Activated CD8-positive, alpha-beta T cell treated with anti-CD3 and anti-CD28 coated beads, Interleukin-2, amount 10 ng/mL, durations not matched to agents 7 days and 5 days (primary cell): ENCODE results near the gene DYRK1A. TPM values are rescaled to one million over a fixed set of nuclear protein-coding genes. Genes with fewer than 3 reads are reported as not detected.

Experiments
- ATAC-seq: fragments of 150-1000 bp; cut with Tn5 transposase; one replicate; pipeline ENCODE4 v1.10.0; 2021; ENCODE audit warnings: moderate library complexity
- CTCF ChIA-PET: fragments of 350-600 bp; sonication (Branson Sonifier 250); formaldehyde crosslinking; loops from one replicate; lab custom pipeline; 2021; ENCODE audit warnings: antibody characterized with exemption; lab: Charles Lee
- POLR2A ChIA-PET: fragments of 350-600 bp; sonication (Branson Sonifier 250); formaldehyde crosslinking; loops from one replicate; lab custom pipeline; 2021; ENCODE audit warnings: antibody characterized with exemption; lab: Charles Lee
- DNase-seq: peaks from one replicate; pipeline ENCODE4 v3.0.0-alpha.2; 2020
- H3K27ac Mint-ChIP-seq: one replicate; pipeline ENCODE4 v1.8.0; 2021; ENCODE audit warnings: mild to moderate bottlenecking, mixed read lengths
- H3K27me3 Mint-ChIP-seq: one replicate; pipeline ENCODE4 v1.8.0; 2021; ENCODE audit warnings: low read depth, mixed read lengths
- H3K36me3 Mint-ChIP-seq: one replicate; pipeline ENCODE4 v1.8.0; 2021; ENCODE audit warnings: low read depth, mixed read lengths
- H3K4me1 Mint-ChIP-seq: one replicate; pipeline ENCODE4 v1.8.0; 2021; ENCODE audit warnings: low read depth, mixed read lengths
- H3K4me3 Mint-ChIP-seq: one replicate; pipeline ENCODE4 v1.8.0; 2021; ENCODE audit warnings: mild to moderate bottlenecking, mixed read lengths
- H3K9me3 Mint-ChIP-seq: one replicate; pipeline ENCODE4 v1.8.0; 2022; ENCODE audit warnings: mixed read lengths; ENCODE audit not compliant: insufficient read depth
- total RNA-seq, 2 experiments: library from RNA; stranded (reverse); gene quantifications; one replicate each; pipeline ENCODE4 v1.2.3, GENCODE V29; 2021

The DYRK1A gene
- total RNA-seq, 2 experiments from 2014 or later, result 83.2 to 86.1 TPM

DNA sequence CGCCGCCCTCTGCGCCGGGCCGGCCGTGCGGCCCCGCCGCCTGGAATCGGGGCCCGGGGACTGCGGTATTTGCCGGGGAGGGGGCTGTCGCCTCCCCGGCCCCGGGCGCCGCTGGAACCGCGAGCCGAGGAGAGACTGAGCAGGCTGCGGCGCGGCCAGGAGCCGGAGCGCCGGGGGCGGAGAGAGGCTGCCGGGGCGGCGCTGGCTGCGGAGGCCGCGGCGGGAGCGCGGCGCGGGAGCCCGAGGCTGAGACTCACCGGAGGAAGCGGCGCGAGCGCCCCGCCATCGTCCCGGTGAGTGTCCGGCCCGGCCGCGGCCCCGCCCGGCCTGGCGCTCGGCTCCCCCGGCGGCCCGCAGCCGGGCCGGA, 746 bp downstream of the DYRK1A start:
- no peaks in the 10 kb centered on the region for H3K27me3 Mint-ChIP-seq
- ATAC-seq (no peak), DNase-seq (no peak)
- no peak overlapping the region for H3K27ac Mint-ChIP-seq
- ChIA-PET POLR2A (interaction anchor here (1.0 to 4.9 kb wide), 3 partner anchors 101 to 196 kb away, joined by 6 to 39 read pairs (median 7); partner anchors contain the start of gene VPS26C), CTCF (interaction anchor here (1.2 kb wide), 1 partner anchor 96 kb away, joined by 4 read pairs; no protein-coding TSS in a partner anchor)
- H3K4me3 Mint-ChIP-seq, result no peak overlapping the region
- H3K9me3 Mint-ChIP-seq, result no peaks in the 10 kb centered on the region
- peaks cover 20% of the 10 kb centered on the region for H3K36me3 Mint-ChIP-seq
- peaks cover 49% of the 10 kb centered on the region for H3K4me1 Mint-ChIP-seq

GRCh38 chr21:37367703-37368540, 1.3 kb downstream of the DYRK1A start:
- ATAC-seq (peak; percentile 7), DNase-seq (peak; percentile 58)
- Mint-ChIP-seq H3K4me3 (peak overlapping the region; percentile 90), H3K9me3 (no peaks in the 10 kb centered on the region), H3K36me3 (peaks cover 24% of the 10 kb centered on the region), H3K27ac (peak overlapping the region; percentile 86), H3K4me1 (peaks cover 54% of the 10 kb centered on the region), H3K27me3 (no peaks in the 10 kb centered on the region)
- ChIA-PET CTCF (interaction anchor here (0.7 to 1.7 kb wide), 4 partner anchors 96 to 147 kb away, joined by 3 to 4 read pairs (median 4); no protein-coding TSS in a partner anchor), POLR2A (interaction anchor here (0.6 to 4.9 kb wide), 8 partner anchors 31 to 1280 kb away, joined by 3 to 39 read pairs (median 4); partner anchors contain the start of gene VPS26C)

DNA sequence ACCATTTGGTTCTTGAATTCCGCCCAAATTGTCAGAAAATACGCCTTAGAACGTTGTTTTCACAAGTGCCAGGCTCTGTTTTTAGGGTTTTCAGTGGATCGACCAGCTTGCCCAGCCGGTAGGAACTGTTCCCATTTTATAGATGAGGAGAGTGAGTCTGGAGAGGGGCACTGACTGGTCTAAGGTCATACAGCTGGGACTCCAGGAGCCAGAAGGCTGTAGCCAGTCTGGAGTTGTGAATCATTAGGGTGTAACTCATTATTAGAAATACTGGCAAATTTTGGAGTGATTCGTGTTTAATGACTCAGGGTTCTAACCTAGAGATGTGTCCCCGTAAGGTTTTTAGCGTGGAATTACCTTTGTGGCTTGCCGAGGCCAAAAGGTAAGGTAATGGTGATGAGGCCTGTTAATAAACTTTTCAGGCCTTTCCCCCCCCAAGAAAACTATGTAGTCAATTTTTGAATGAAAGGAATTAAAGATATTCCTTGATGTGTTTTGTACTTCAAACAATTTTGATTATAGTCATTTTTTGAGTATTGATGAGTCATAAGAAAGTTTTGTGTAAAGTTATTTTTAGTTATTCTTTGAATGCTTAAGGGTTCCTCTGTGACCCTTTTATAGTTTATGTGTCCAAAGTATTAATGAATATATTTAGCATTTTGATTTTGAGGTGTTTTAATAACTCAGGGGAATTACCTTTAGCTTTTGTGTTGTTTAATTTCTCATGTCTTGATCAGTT, 2.1 kb downstream of the DYRK1A start:
- Mint-ChIP-seq H3K27ac (peak overlapping the region; percentile 77), H3K36me3 (peaks cover 28% of the 10 kb centered on the region), H3K27me3 (no peaks in the 10 kb centered on the region), H3K4me3 (peak overlapping the region; percentile 90), H3K9me3 (no peaks in the 10 kb centered on the region), H3K4me1 (peaks cover 62% of the 10 kb centered on the region)
- ATAC-seq (no peak), DNase-seq (no peak)
- POLR2A ChIA-PET, result interaction anchor here (0.6 to 4.9 kb wide), 9 partner anchors 30 to 1281 kb away, joined by 3 to 39 read pairs (median 4); partner anchors contain the start of gene VPS26C
- CTCF ChIA-PET, result interaction anchor here (0.7 to 1.7 kb wide), 8 partner anchors 17 to 148 kb away, joined by 3 to 7 read pairs (median 4); no protein-coding TSS in a partner anchor

DNA sequence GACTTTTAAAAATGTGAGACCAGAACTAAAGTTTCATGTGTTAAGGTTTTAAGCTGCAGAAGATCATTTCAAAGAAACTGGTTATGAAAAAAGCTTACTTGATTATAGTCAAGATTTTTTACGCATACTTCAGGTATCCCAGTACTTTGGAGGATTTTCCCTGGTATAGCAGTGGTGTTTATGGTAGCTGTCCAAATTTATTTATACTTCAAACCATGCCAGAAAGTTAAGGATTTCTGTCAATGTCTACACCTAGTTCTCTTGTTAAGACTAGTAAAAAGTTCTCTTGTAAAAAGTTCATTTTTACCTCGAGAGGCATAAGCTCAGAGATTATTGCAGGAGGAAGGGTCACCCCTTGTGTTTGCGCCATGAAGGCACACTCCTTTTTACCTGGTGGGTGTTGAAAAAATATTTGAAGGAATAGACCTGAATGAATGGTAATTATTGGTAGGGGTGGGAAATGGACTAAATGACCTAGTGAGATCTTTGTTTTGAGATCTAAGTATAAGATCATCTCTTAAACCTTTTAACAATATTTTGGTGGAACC, 2.8 kb downstream of the DYRK1A start:
- ATAC-seq (no peak), DNase-seq (no peak)
- Mint-ChIP-seq H3K27ac (peak overlapping the region; percentile 77), H3K9me3 (no peaks in the 10 kb centered on the region), H3K36me3 (peaks cover 31% of the 10 kb centered on the region), H3K4me1 (peaks cover 62% of the 10 kb centered on the region), H3K27me3 (no peaks in the 10 kb centered on the region), H3K4me3 (peak overlapping the region; percentile 90)
- ChIA-PET CTCF (interaction anchor here (0.8 to 2.0 kb wide), 7 partner anchors 17 to 195 kb away, joined by 3 to 7 read pairs (median 4); no protein-coding TSS in a partner anchor), POLR2A (interaction anchor here (0.9 to 4.9 kb wide), 5 partner anchors 10 to 194 kb away, joined by 3 to 39 read pairs (median 6); partner anchors contain the start of gene VPS26C)

DNA sequence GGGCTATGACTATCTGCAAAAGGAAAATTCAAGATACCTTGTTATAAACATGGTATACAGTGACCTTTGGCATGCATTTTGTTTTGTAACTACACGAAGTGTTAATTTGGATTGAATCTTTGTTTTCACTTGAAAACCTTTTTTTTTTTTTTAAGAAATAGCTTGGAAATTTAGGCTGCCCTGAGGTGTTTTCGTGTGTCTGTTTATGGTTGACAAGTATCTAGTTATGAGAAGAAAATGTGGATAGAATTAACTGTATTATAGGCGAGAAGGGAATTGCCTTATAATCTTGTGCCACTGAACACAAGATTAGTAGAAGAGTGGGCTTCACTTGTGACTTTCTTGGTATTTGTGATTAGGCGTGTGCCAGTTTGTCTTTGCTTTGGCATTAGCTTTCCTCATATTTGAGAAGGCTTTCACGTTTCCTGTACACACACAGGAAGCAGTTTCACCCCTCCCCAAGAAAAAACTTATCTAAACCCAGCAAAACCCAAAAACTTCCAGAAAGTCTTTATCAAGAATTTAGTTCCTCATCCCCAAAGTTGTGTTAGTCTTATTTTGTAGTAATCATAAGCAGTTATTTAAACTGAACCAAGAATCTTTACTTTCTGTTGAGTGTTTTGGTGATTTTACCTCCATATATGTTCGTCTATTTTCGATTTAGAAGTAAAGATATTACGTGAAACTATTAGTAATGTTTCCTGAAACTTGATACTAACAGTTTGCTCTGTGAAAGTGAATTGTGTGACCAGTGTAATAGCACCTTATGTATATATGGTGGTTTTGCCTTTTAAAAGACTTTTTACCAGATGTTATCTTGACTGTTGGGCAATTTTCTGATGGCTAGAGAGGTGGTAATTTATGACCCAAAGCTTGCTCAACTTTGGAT, 3.8 kb downstream of the DYRK1A start:
- peaks cover 62% of the 10 kb centered on the region for H3K4me1 Mint-ChIP-seq
- DNase-seq, result no peak
- ATAC-seq, result no peak
- peaks cover 30% of the 10 kb centered on the region for H3K36me3 Mint-ChIP-seq
- peak overlapping the region; percentile 90 for H3K4me3 Mint-ChIP-seq
- H3K27me3 Mint-ChIP-seq, result no peaks in the 10 kb centered on the region
- H3K9me3 Mint-ChIP-seq, result no peaks in the 10 kb centered on the region
- peak overlapping the region; percentile 77 for H3K27ac Mint-ChIP-seq
- ChIA-PET CTCF (interaction anchor here (1.1 to 2.0 kb wide), 7 partner anchors 11 to 194 kb away, joined by 3 to 8 read pairs (median 4); partner anchors contain the start of gene VPS26C), POLR2A (interaction anchor here (0.6 to 4.9 kb wide), 5 partner anchors 9 to 145 kb away, joined by 3 to 39 read pairs (median 4); partner anchors contain the start of gene VPS26C)

DNA sequence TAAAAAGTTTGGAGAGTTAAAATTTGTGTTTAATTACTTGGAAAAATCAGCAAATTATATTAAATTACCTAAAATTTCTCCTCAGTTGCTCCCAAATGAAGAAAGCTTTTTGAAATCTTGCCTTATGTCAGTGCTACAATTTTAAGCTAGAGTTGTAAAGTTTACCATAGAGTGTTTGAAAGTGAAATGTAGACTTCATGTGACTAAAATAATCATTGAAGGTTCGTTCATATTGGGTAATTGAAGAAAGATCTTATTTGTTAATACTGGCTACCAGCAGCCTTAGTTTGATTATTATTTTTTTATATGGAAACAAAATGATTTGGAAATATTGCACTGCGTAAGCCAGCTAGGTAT, 4.4 kb downstream of the DYRK1A start:
- no peak for DNase-seq
- H3K4me3 Mint-ChIP-seq, result peak overlapping the region; percentile 90
- H3K27ac Mint-ChIP-seq, result peak overlapping the region; percentile 77
- CTCF ChIA-PET, result interaction anchor here (1.0 to 2.0 kb wide), 8 partner anchors 10 to 204 kb away, joined by 3 to 8 read pairs (median 3); partner anchors contain the start of gene VPS26C
- POLR2A ChIA-PET, result interaction anchor here (0.6 to 4.9 kb wide), 4 partner anchors 104 to 145 kb away, joined by 3 to 39 read pairs (median 13); partner anchors contain the start of gene VPS26C
- ATAC-seq, result no peak
- no peaks in the 10 kb centered on the region for H3K9me3 Mint-ChIP-seq
- H3K27me3 Mint-ChIP-seq, result no peaks in the 10 kb centered on the region
- peaks cover 31% of the 10 kb centered on the region for H3K36me3 Mint-ChIP-seq
- peaks cover 65% of the 10 kb centered on the region for H3K4me1 Mint-ChIP-seq

DNA sequence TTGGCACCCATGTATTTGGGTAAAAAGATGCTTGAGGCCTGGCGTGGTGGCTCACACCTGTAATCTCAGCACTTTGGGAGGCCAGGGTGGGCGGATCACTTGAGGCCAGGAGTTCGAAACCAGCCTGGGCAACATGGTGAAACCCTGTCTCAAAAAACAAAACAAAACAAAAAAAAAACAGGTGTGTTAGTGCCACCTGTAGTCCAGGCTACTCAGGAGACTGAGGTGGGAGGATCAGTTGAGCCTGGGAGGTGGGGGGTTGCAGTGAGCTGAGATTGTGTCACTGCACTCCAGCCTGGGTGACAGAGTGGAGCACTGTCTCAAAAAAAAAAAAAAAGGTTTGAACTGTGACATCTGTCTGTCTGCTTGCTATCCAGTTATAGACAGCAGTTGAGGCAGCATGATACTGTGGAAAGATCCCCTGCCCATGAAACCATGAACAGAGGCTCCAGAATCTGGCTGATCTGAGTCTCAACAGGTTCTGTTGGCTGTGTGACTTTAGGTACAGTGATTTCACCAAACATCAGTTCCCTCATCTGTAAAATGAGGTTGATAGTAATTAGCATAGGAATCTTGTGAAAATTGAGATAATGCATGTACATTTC, 5.7 kb downstream of the DYRK1A start:
- CTCF ChIA-PET, result interaction anchor here (1.0 to 2.0 kb wide), 5 partner anchors 9 to 206 kb away, joined by 3 to 8 read pairs (median 3); no protein-coding TSS in a partner anchor
- no peak overlapping the region for H3K4me3 Mint-ChIP-seq
- POLR2A ChIA-PET, result interaction anchor here (0.9 to 4.9 kb wide), 3 partner anchors 36 to 115 kb away, joined by 3 to 39 read pairs (median 22); partner anchors contain the start of gene VPS26C
- peaks cover 36% of the 10 kb centered on the region for H3K36me3 Mint-ChIP-seq
- no peak for DNase-seq
- peak overlapping the region; percentile 13 for H3K27ac Mint-ChIP-seq
- H3K27me3 Mint-ChIP-seq, result no peaks in the 10 kb centered on the region
- H3K4me1 Mint-ChIP-seq, result peaks cover 72% of the 10 kb centered on the region
- no peak for ATAC-seq
- no peaks in the 10 kb centered on the region for H3K9me3 Mint-ChIP-seq

DNA sequence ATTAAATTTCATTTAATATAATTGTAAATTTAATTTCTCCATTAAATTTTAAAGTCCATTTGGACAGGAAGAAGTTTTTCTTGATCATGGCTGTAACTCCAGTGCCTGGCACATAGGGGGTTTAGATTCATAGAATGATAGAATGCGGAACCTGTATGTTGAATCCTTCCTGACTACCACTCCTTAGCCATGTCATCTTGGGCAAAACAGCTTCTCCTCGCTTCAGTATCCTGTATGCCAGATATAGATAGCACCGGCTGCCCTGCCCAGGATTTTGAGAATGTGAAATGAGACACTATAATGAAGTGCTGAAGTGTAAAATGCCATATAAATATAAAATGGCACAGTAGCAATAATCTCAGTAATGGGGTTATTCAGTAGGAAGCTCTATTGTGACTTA, 6.4 kb downstream of the DYRK1A start:
- Mint-ChIP-seq H3K36me3 (peaks cover 39% of the 10 kb centered on the region), H3K27ac (no peak overlapping the region), H3K9me3 (no peaks in the 10 kb centered on the region), H3K27me3 (no peaks in the 10 kb centered on the region), H3K4me1 (peaks cover 79% of the 10 kb centered on the region), H3K4me3 (no peak overlapping the region)
- DNase-seq (no peak), ATAC-seq (no peak)
- ChIA-PET POLR2A (interaction anchor here (0.6 to 1.0 kb wide), 4 partner anchors 35 to 152 kb away, joined by 3 to 4 read pairs (median 3); no protein-coding TSS in a partner anchor), CTCF (interaction anchor here (1.2 kb wide), 1 partner anchor 90 kb away, joined by 3 read pairs; no protein-coding TSS in a partner anchor)

DNA sequence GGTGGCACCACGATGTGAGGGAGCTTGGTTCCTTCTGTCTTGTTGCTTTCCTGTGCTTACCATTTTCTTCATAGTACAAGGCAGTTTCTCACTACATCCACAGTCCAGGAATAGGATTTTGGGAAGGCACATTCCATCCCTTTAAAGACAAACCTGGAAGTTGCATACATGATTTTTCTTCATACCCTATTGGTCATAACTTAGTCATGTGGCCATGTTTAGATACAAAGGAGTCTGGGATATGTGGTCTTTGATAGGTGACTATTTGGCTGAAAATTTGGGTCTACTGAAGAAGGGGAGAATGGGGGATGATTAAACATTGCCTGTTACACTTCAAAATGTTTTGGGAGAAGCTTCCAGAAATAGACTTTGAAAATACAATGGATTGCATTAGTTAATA, 7.0 kb downstream of the DYRK1A start:
- ChIA-PET POLR2A (interaction anchor here (0.6 to 1.3 kb wide), 4 partner anchors 35 to 153 kb away, joined by 3 to 4 read pairs (median 4); no protein-coding TSS in a partner anchor), CTCF (interaction anchor here (1.1 to 1.2 kb wide), 3 partner anchors 15 to 90 kb away, joined by 3 read pairs; no protein-coding TSS in a partner anchor)
- Mint-ChIP-seq H3K36me3 (peaks cover 34% of the 10 kb centered on the region), H3K27ac (peak overlapping the region; percentile 21), H3K27me3 (no peaks in the 10 kb centered on the region), H3K9me3 (no peaks in the 10 kb centered on the region), H3K4me3 (no peak overlapping the region), H3K4me1 (peaks cover 84% of the 10 kb centered on the region)
- DNase-seq, result no peak
- no peak for ATAC-seq
